NCI-H2227 treated with DMSO at 0.1 percent for 48 hours (cell line): ENCODE data around the gene GLIPR2.
A peak's percentile ranks its signal among the peaks of the same experiment; 100 is the strongest.
"Not testable (repeated sequence)": the region's sequence is repeated elsewhere in the genome, so short reads cannot be mapped to it uniquely, and the experiment has no call there.

Experiments used
- DNase-seq: peaks from one replicate; lab custom pipeline; 2025; lab: John Stamatoyannopoulos, UW

GLIPR2 gene

GRCh38 chr9:36163786-36164170, 27.2 kb downstream of the GLIPR2 start:
- DNase-seq: no peak

DNA sequence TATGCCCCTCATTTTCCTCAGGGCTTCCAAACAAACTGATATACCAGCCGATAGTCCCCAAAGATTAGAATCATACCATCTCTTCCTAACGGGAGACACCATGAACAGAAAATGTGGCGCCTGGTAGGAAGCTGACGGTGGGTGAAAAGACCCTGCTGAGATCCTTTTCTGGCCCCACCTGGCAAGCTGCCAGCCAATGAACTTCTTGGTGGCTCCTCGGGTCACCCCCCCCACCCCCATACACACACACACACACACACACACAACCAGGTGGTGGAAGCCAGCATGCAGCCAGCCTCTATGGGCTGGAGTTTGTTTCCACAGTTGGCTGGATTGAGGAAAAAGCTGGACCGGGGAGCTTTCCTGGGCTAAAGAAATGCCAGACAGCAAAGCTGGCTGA, 27.8 kb downstream of the GLIPR2 start:
- no peak for DNase-seq

DNA sequence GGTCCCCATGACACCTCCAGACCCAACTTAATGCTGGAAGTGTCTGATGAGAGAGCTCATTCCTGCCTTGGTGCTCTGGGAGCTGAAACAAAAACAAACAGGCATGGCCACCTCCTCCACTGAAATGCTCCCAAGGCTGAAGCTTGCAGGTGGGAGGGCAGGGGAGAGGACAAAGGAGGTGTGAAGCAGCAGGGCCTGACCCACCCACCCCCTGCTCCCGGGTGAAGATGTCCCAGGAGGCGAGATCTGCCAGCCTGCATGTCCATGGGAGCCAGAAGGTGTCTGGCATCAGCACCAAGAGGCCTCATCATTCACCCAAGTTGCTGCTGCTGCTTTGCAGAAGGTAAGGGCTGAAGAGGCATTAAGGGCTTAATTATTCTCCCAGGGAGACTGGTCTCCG, 28.5 kb downstream of the GLIPR2 start:
- no peak for DNase-seq

DNA sequence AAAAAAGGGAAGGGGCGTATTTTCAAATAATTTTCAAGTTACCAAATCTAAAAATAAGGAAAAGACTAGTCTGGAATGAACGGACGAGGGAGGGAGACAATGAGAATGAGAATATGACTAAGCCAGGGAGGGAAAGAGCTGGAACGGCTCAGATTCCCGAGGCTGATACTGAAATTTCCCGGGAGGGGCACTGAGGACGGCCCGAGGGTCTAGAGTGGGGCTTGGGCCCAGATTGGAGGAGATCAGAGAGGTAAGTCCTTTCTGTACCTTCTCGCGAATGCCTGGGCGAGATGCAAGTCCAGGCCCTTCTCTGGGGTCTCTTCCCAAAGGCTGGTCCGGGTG, 29.3 kb downstream of the GLIPR2 start:
- DNase-seq: no peak

- peak; percentile 57 for DNase-seq
These were observed 29.8 kb downstream of the GLIPR2 start for GRCh38 chr9:36166168-36166927.

GRCh38 chr9:36169166-36169565, 32.6 kb downstream of the GLIPR2 start, which contains the start of gene CCIN:
Gene CCIN (plus strand): TSS chr9:36169388. CDS start chr9:36169503, 115 bp downstream.
- no peak for DNase-seq

DNA sequence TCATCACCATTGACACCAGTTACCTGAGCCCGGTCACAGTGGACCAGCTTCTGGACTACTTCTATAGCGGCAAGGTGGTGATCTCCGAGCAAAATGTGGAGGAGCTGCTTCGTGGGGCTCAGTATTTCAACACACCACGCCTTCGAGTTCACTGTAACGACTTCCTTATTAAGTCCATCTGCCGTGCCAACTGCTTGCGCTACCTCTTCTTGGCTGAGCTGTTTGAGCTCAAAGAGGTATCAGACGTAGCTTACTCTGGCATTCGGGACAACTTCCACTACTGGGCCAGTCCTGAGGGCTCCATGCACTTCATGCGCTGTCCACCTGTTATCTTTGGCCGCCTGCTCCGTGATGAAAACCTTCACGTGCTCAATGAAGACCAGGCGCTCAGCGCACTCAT, 33.2 kb downstream of the GLIPR2 start:
- DNase-seq: no peak

DNA sequence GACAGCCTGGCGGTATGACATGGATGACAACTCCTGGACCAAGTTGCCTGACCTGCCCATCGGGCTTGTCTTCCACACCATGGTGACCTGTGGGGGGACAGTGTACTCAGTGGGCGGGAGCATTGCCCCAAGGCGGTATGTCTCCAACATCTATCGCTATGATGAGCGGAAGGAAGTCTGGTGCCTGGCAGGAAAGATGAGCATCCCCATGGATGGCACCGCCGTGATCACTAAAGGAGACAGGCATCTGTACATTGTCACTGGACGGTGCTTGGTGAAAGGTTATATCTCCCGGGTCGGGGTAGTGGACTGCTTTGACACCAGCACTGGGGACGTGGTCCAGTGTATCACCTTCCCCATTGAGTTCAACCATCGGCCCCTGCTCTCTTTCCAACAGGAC, 34.0 kb downstream of the GLIPR2 start:
- DNase-seq: no peak

- DNase-seq: no peak
These were observed 37.3 kb downstream of the GLIPR2 start for GRCh38 chr9:36173861-36174260.

- no peak for DNase-seq
These were observed 37.7 kb downstream of the GLIPR2 start for GRCh38 chr9:36174271-36174670.

GRCh38 chr9:36174731-36175130, 38.2 kb downstream of the GLIPR2 start:
- DNase-seq: no peak

DNA sequence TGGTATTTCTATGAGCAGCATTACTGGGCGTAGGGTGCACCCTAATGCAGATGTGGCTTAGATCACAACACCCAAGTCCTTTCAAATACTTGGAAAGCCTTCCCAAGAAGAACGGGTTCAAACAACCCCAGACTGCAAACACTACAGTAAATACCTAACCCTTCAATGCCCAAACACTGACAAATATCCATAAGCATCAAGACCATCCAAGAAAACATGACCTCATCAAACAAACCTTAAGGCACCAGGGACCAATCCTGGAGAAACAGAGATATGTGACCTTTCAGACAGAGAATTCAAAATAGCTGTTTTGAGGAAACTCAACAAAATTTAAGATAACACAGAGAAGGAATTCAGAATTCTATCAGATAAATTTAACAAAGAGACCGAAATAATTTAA, 38.7 kb downstream of the GLIPR2 start:
- DNase-seq: not testable (repeated sequence)

DNA sequence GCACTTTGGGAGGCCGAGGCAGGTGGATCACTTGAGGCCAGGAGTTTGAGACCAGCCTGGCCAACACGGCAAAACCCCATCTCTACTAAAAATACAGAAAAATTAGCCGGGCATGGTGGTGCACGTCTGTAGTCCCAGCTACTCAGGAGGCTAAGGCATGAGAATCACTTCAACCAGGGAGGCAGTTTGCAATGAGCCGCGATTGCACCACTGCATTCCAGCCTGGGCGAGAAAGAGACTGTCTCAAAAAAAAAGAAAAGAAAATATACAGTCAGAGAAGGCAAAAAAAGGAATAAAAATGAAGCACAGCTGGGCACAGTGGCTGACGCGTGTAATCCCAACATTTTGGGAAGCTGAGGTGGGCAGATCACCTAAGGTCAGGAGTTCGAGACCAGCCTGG, 40.0 kb downstream of the GLIPR2 start:
- DNase-seq: not testable (repeated sequence)

GRCh38 chr9:36177571-36177970, 41.0 kb downstream of the GLIPR2 start:
- DNase-seq: no peak

DNA sequence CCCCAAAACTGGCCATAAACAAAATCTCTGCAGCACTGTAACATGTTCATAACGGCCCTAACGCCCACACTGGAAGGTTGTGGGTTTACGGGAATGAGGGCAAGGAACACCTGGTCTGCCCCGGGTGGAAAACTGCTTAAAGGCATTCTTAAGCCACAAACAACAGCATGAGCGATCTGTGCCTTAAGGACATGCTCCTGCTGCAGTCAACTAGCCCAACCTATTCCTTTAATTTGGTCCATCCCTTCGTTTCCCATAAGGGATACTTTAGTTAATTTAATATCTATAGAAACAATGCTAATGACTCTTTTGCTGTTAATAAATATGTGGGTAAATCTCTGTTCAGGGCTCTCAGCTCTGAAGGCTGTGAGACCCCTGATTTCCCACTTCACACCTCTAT, 43.7 kb downstream of the GLIPR2 start:
- not testable (repeated sequence) for DNase-seq

- no peak for DNase-seq
These were observed 50.9 kb downstream of the GLIPR2 start for GRCh38 chr9:36187414-36187813.

DNA sequence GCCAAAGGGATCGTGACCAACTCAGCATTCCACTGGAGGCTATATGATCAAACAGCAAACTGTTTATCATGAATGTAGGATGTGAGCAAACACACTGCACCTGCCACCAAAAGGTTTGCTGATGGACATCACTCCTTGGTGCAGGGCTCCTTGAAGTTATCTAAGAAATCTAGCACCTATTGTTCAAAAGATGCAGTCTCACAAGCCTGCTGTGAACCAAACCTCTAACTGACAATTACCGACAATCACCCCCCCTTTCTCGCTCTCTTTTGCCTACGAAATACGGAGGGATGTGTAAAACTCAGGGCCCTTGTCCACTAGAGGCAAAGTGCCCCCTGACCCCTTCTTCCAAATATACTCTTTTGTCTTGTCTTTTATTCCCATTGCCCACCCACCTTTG, 51.7 kb downstream of the GLIPR2 start:
- no peak for DNase-seq

GRCh38 chr9:36189976-36190375, 53.4 kb downstream of the GLIPR2 start:
- DNase-seq: no peak

GRCh38 chr9:36190388-36191289, 54.1 kb downstream of the GLIPR2 start, which contains the start of gene CLTA:
Gene CLTA (plus strand): TSS chr9:36190921. CDS start chr9:36191057, 136 bp downstream.
- peak; percentile 94 for DNase-seq

- DNase-seq: no peak
These were observed 54.7 kb downstream of the GLIPR2 start for GRCh38 chr9:36191290-36191645.

GRCh38 chr9:36191686-36192085, 55.2 kb downstream of the GLIPR2 start:
- no peak for DNase-seq

GRCh38 chr9:36192196-36192595, 55.7 kb downstream of the GLIPR2 start:
- DNase-seq: no peak

GRCh38 chr9:36193023-36193422, 56.5 kb downstream of the GLIPR2 start:
- DNase-seq: no peak
